HEK293 (cell line): ENCODE results near the gene ATF1.

ENCODE experiments used
- CTCF ChIP-seq: fragments of 450-650 bp; formaldehyde crosslinking; IDR thresholded peaks from 2 replicates; pipeline ENCODE4 v1.5.1; 2016; ENCODE audit warnings: missing biosample characterization, missing genetic modification characterization
- GLIS1 ChIP-seq: fragments of 450-650 bp; formaldehyde crosslinking; IDR thresholded peaks from 2 replicates; pipeline ENCODE4 v1.5.1; 2016; ENCODE audit warnings: missing biosample characterization, missing genetic modification characterization
- HOXA7 ChIP-seq: sonication (generic); formaldehyde crosslinking; IDR thresholded peaks from 2 replicates; pipeline ENCODE4 v1.8.1; 2022; ENCODE audit warnings: missing genetic modification reagents, borderline replicate concordance
- KLF1 ChIP-seq: fragments of 450-650 bp; formaldehyde crosslinking; IDR thresholded peaks from 2 replicates; pipeline ENCODE4 v1.5.1; 2016; ENCODE audit warnings: missing biosample characterization, missing genetic modification characterization
- PATZ1 ChIP-seq: fragments of 450-650 bp; formaldehyde crosslinking; IDR thresholded peaks from 2 replicates; pipeline ENCODE4 v1.5.1; 2016; ENCODE audit warnings: missing biosample characterization, missing genetic modification characterization
- PRDM4 ChIP-seq: fragments of 450-650 bp; formaldehyde crosslinking; IDR thresholded peaks from 2 replicates; pipeline ENCODE4 v1.5.1; 2017; ENCODE audit warnings: missing biosample characterization, missing genetic modification characterization
- REST ChIP-seq: fragments of 450-650 bp; formaldehyde crosslinking; IDR thresholded peaks from 2 replicates; pipeline ENCODE4 v1.5.1; 2016; ENCODE audit warnings: missing biosample characterization, missing genetic modification characterization
- TCF7L2 ChIP-seq: IDR thresholded peaks from 2 replicates; pipeline ENCODE4 v1.6.1; 2011; ENCODE audit warnings: low read depth, mild to moderate bottlenecking, inconsistent platforms, low read length, moderate library complexity, borderline replicate concordance
- ZNF121 ChIP-seq: fragments of 450-650 bp; formaldehyde crosslinking; IDR thresholded peaks from 2 replicates; pipeline ENCODE4 v1.5.1; 2016; ENCODE audit warnings: missing biosample characterization, missing genetic modification characterization
- ZNF24 ChIP-seq: fragments of 450-650 bp; formaldehyde crosslinking; IDR thresholded peaks from 2 replicates; pipeline ENCODE4 v1.5.1; 2016; ENCODE audit warnings: missing biosample characterization, missing genetic modification characterization
- ZNF747 ChIP-seq: fragments of 450-650 bp; formaldehyde crosslinking; IDR thresholded peaks from 2 replicates; pipeline ENCODE4 v1.5.1; 2016; ENCODE audit warnings: missing biosample characterization, missing genetic modification characterization
- ZNF785 ChIP-seq: fragments of 450-650 bp; formaldehyde crosslinking; IDR thresholded peaks from 2 replicates; pipeline ENCODE4 v1.5.1; 2016; ENCODE audit warnings: missing biosample characterization, missing genetic modification characterization

- TF ChIP-seq ZNF747 (tag by site-specific recombination) (no peak), PRDM4 (no peak), CTCF (tag by site-specific recombination) (no peak), GLIS1 (tag by site-specific recombination) (no peak), TCF7L2 (no peak), ZNF785 (no peak), REST (no peak), KLF1 (no peak), PATZ1 (tag by site-specific recombination) (no peak), HOXA7 (no peak), ZNF24 (tag by site-specific recombination) (no peak), ZNF121 (tag by site-specific recombination) (no peak)
Observed at GRCh38 chr12:50780013-50780412, 16.1 kb downstream of the ATF1 start.
